ENCODE data around the gene TP53BP1.

Gene TP53BP1

GRCh38 chr15:43484455-43484854 lies 8.5 kb downstream of the TP53BP1 start:
- DNase-seq (ENCODE audit: low spot score): no peak
- Histone ChIP-seq H3K4me3 (no peak overlapping the region), H3K27ac (no peak overlapping the region)
- TF ChIP-seq, protein P1, sequence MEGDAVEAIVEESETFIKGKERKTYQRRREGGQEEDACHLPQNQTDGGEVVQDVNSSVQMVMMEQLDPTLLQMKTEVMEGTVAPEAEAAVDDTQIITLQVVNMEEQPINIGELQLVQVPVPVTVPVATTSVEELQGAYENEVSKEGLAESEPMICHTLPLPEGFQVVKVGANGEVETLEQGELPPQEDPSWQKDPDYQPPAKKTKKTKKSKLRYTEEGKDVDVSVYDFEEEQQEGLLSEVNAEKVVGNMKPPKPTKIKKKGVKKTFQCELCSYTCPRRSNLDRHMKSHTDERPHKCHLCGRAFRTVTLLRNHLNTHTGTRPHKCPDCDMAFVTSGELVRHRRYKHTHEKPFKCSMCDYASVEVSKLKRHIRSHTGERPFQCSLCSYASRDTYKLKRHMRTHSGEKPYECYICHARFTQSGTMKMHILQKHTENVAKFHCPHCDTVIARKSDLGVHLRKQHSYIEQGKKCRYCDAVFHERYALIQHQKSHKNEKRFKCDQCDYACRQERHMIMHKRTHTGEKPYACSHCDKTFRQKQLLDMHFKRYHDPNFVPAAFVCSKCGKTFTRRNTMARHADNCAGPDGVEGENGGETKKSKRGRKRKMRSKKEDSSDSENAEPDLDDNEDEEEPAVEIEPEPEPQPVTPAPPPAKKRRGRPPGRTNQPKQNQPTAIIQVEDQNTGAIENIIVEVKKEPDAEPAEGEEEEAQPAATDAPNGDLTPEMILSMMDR (IDR thresholded peaks at IDR 0.05): no peak

- no peak for DNase-seq (ENCODE audit: low spot score)
Measured at GRCh38 chr15:43483297-43484128, 9.4 kb downstream of the TP53BP1 start.

DNA sequence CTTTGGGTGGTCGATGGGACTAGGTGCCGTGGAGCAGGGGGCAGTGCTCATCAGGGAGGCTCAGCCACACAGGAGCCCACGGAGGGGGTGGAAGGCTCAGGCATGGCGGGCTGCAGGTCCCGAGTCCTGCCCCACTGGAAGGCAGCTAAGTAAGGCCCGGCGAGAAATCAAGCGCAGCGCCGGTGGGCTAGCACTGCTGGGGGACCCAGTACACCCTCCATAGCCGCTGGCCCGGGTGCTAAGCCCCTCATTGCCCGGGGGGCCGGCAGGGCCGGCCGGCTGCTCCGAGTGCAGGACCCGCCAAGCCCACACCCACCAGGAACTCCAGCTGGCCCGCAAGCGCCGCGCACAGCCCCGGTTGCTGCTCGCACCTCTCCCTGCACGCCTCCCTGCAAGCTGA lies 19.1 kb downstream of the TP53BP1 start:
- no peak for DNase-seq (ENCODE audit: low spot score)
- Histone ChIP-seq H3K4me3 (no peak overlapping the region), H3K27ac (no peak overlapping the region)
- TF ChIP-seq, protein P1 (IDR thresholded peaks at IDR 0.05): no peak

More at GRCh38 chr15:43483297-43484128, 9.4 kb downstream of the TP53BP1 start:
- no peak overlapping the region for H3K4me3 ChIP-seq
- TF ChIP-seq, protein P1 (IDR thresholded peaks at IDR 0.05): no peak
- no peak overlapping the region for H3K27ac ChIP-seq

- H3K4me3 ChIP-seq: no peak overlapping the region
- no peak for DNase-seq (ENCODE audit: low spot score)
- TF ChIP-seq, protein P1 (IDR thresholded peaks at IDR 0.05): no peak
- no peak overlapping the region for H3K27ac ChIP-seq
Measured at GRCh38 chr15:43471975-43472374, 21.0 kb downstream of the TP53BP1 start.

DNA sequence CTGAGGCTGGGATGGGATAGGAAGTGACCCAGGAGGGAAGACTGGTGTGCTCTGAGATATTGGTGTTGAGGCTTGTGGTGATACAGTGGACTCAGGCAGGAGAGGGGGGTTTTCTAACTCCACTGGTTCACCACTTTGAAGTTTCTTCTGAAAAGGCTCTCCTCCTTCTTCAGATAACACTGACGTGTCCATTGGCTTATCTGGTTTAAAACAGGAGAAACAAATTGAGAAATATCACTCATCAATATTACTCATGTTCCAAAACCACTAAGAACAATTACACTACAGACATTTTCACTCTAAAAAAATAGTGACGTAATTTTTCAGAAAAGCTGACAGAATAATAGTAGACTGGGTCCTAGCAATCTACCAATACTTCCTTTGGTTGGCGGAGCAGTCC lies 23.1 kb downstream of the TP53BP1 start:
- no peak overlapping the region for H3K27ac ChIP-seq
- TF ChIP-seq, protein P1 (IDR thresholded peaks at IDR 0.05): no peak
- no peak for DNase-seq (ENCODE audit: low spot score)
- no peak overlapping the region for H3K4me3 ChIP-seq

- TF ChIP-seq, protein P1 (IDR thresholded peaks at IDR 0.05): no peak
- no peak for DNase-seq (ENCODE audit: low spot score)
- Histone ChIP-seq H3K4me3 (no peak overlapping the region), H3K27ac (no peak overlapping the region)
Measured at GRCh38 chr15:43465100-43465499, 27.9 kb downstream of the TP53BP1 start.

DNA sequence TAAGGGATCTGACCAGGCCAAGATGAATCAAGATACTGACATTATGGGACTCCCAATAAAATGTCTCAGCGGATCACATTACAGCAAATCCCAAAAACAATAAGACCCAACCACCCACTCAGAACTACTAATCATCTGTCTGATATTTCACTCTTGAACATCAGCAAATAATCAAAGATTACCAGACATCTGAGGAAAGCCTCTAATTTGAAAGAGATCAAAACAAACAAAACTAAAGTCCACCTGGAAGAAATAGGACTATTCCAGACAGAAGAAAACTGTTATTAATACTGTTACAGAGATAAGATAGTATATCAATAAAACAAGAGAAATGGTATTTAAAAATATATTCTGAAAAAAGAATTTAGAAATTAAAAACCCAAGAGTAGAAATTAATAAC lies 29.0 kb downstream of the TP53BP1 start:
- no peak for DNase-seq (ENCODE audit: low spot score)
- H3K27ac ChIP-seq: no peak overlapping the region
- no peak overlapping the region for H3K4me3 ChIP-seq
- TF ChIP-seq, protein P1 (IDR thresholded peaks at IDR 0.05): no peak
